IPS-18c (cell line): ENCODE data around the gene C16orf78.
"Not testable (repeated sequence)": the region's sequence is repeated elsewhere in the genome, so short reads cannot be mapped to it uniquely, and the experiment has no call there.

Experiments
- H3K4me3 ChIP-seq: 2 replicates; pipeline ENCODE4 v1.7.0; 2013; ENCODE audit warnings: low read depth, mild to moderate bottlenecking, low read length, moderate library complexity; ENCODE audit not compliant: insufficient read depth
- H3K9me3 ChIP-seq: one replicate; pipeline ENCODE4 v1.6.1; 2013; ENCODE audit warnings: mild to moderate bottlenecking, low read length, moderate library complexity; ENCODE audit not compliant: control insufficient read depth, insufficient read depth

The C16orf78 gene

DNA sequence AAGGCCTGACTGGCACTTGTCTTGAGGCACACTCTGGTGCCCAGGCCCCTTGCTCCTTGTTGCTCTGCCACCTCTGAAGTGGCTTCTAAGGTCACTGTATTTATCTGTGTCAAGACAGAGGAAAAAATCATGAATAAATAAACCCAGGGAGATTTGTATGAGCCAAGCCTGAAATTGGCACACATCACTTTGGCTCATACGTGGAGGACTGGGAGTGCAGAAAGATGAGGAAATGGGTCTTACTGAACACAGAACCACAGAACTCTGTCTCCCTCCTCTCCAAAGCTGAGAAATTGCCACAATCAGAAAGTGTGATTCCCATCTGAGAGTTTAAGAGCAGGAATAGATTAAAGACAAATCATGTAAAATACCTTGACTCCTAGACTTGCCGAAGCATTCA, 27.1 kb upstream of the C16orf78 start:
- H3K4me3 ChIP-seq = no peak overlapping the region
- H3K9me3 ChIP-seq = no peaks in the 10 kb centered on the region

DNA sequence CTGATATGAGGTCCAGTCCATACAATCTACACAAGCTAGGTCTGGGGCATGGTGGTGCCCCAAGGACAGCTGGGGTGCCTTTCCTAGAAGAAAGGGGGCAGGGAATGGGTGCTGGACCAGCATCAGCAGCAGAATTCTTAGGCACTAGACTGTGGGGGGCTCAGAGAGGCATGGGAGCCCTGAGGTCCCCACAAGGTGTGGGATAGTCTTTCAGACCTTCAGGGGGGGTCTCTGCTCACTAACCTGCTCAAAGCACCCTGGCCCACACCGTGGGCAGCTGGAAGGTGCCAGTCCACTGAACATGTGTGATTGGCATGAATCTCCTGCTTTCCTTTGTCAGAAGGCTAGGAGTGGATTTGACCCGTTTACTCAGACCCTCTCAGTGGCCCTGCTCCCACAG, 26.1 kb upstream of the C16orf78 start:
- Histone ChIP-seq H3K9me3 (no peaks in the 10 kb centered on the region), H3K4me3 (no peak overlapping the region)

GRCh38 chr16:49348408-49349176, 25.0 kb upstream of the C16orf78 start:
- H3K9me3 ChIP-seq = no peaks in the 10 kb centered on the region
- H3K4me3 ChIP-seq = no peak overlapping the region

GRCh38 chr16:49349446-49350168, 24.0 kb upstream of the C16orf78 start:
- Histone ChIP-seq H3K4me3 (no peak overlapping the region), H3K9me3 (no peaks in the 10 kb centered on the region)

GRCh38 chr16:49350265-49351095, 23.1 kb upstream of the C16orf78 start:
- Histone ChIP-seq H3K4me3 (no peak overlapping the region), H3K9me3 (no peaks in the 10 kb centered on the region)

DNA sequence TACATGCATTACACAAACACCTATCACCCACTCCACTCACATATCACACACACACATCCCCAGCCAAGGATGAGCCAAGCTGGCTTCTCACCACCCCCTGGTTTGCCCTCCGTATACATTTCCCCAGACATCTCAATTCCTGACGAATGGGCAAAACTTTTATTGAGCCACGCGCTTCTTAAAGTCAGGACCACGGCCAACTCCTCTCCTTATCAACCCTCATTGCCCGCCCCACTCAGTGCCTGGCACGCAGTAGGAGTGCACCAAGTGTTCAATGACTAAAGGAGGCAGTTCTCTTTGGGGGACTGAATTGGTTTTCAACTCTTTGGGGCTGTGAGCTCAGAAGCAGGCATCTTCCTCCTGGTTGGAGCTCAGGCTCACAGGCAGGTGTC, 22.5 kb upstream of the C16orf78 start:
- no peak overlapping the region for H3K4me3 ChIP-seq
- H3K9me3 ChIP-seq = no peaks in the 10 kb centered on the region

GRCh38 chr16:49352892-49353291, 20.7 kb upstream of the C16orf78 start:
- H3K9me3 ChIP-seq = no peaks in the 10 kb centered on the region
- H3K4me3 ChIP-seq = no peak overlapping the region

- H3K9me3 ChIP-seq = no peaks in the 10 kb centered on the region
- no peak overlapping the region for H3K4me3 ChIP-seq
Observed at GRCh38 chr16:49353680-49354079, 19.9 kb upstream of the C16orf78 start.

DNA sequence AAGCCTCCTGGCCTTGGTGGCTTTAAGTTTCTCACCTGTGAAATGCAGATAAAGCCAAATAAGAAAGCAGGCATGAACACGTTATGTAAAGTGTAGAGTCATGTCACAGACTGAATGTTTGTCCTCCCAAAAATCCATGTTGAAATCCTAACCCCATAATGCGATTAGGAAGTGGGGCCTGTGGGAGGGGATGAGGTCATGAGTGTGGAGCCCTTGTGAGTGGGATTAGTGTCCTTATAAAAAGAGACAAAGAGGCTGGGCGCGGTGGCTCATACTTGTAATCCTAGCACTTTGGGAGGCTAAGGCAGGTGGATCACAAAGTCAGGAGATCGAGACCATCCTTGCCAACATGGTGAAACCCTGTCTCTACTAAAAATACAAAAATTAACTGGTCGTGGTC, 19.5 kb upstream of the C16orf78 start:
- H3K4me3 ChIP-seq = no peak overlapping the region
- no peaks in the 10 kb centered on the region for H3K9me3 ChIP-seq

- H3K4me3 ChIP-seq = no peak overlapping the region
- H3K9me3 ChIP-seq = no peaks in the 10 kb centered on the region
Observed at GRCh38 chr16:49354991-49355390, 18.6 kb upstream of the C16orf78 start.

- Histone ChIP-seq H3K9me3 (no peaks in the 10 kb centered on the region), H3K4me3 (no peak overlapping the region; the same call in 1 of the 2 replicates)
Observed at GRCh38 chr16:49355933-49356665, 17.5 kb upstream of the C16orf78 start.

- Histone ChIP-seq H3K9me3 (no peaks in the 10 kb centered on the region), H3K4me3 (no peak overlapping the region)
Observed at GRCh38 chr16:49356728-49357488, 16.7 kb upstream of the C16orf78 start.

DNA sequence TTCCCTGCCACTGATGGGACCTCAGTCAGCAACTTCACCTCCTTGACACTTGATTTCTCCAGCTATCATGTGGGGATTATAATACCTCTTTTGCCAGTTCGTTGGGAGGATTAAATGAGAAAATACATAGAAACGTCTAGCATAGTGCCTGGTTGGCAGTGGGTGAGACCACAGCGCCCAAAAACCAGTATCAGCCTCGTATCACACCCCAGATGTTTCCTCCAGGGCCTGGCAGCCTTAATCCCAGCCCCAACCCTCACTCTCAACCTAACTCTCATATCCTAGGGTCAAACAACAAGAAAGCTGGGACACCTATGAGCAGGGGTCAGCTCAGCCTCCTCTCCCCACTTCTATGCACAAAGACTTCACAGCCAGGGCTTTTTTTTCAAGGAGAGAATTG, 14.0 kb upstream of the C16orf78 start:
- H3K4me3 ChIP-seq = no peak overlapping the region
- H3K9me3 ChIP-seq = no peaks in the 10 kb centered on the region

GRCh38 chr16:49361731-49362130, 11.9 kb upstream of the C16orf78 start:
- H3K4me3 ChIP-seq, H3K9me3 ChIP-seq: not testable (repeated sequence)

DNA sequence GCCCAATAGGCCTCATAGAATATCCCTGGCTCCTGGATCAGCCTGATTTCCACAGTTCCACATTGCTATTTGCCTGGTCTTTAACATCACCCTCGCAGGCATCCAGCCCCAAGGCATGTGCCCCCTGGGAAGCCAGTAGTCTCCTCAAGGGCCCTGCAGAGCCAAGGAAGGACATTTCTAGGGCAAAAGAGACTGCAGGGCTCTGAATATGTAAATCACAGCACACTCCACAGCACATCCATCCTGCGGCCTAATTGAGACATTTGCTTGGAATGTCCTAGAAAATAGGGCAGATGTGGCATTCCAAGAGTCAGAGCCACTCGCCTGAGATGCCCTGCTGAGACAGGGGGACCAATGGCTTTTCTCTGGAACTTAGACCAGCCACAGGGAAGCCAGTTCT, 11.4 kb upstream of the C16orf78 start:
- Histone ChIP-seq H3K9me3 (no peaks in the 10 kb centered on the region), H3K4me3 (no peak overlapping the region)

GRCh38 chr16:49365711-49366509, 7.7 kb upstream of the C16orf78 start:
- Histone ChIP-seq H3K4me3 (no peak overlapping the region), H3K9me3 (no peaks in the 10 kb centered on the region)
